OCI-LY7 (cell line): ENCODE measurements around the gene YY1.

ENCODE experiments used
- EZH2phosphoT487 ChIP-seq: fragments of 200-600 bp; sonication (generic); IDR thresholded peaks from 2 replicates; pipeline ENCODE4 v1.6.1; 2018; ENCODE audit warnings: low read depth, borderline replicate concordance, mild to moderate bottlenecking, mixed run types, antibody characterized with exemption, low read length, moderate library complexity, mixed read lengths
- TF ChIP-seq, protein P1 (sequence below): fragments of 200-600 bp; sonication (generic); conservative IDR thresholded peaks from 2 replicates; pipeline ENCODE4 v1.5.1; 2014; ENCODE audit warnings: mild to moderate bottlenecking, antibody characterized with exemption, low read length, moderate library complexity, mixed read lengths

GRCh38 chr14:100274250-100274649 is 35.3 kb downstream of the YY1 start:
- TF ChIP-seq, protein P1, sequence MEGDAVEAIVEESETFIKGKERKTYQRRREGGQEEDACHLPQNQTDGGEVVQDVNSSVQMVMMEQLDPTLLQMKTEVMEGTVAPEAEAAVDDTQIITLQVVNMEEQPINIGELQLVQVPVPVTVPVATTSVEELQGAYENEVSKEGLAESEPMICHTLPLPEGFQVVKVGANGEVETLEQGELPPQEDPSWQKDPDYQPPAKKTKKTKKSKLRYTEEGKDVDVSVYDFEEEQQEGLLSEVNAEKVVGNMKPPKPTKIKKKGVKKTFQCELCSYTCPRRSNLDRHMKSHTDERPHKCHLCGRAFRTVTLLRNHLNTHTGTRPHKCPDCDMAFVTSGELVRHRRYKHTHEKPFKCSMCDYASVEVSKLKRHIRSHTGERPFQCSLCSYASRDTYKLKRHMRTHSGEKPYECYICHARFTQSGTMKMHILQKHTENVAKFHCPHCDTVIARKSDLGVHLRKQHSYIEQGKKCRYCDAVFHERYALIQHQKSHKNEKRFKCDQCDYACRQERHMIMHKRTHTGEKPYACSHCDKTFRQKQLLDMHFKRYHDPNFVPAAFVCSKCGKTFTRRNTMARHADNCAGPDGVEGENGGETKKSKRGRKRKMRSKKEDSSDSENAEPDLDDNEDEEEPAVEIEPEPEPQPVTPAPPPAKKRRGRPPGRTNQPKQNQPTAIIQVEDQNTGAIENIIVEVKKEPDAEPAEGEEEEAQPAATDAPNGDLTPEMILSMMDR = no peak
- TF ChIP-seq EZH2phosphoT487 = no peak
